ENCODE data around the gene CACNA1I. TPM values are rescaled to one million over a fixed set of nuclear protein-coding genes. Genes with fewer than 3 reads are reported as not detected.

CACNA1I gene
- total RNA-seq, 2 experiments from 2014 or later: 8.4 to 9.3 TPM

- ChIA-PET POLR2A (no interaction called here), CTCF (no interaction called here)
- Mint-ChIP-seq H3K4me3 (no peak overlapping the region), H3K27ac (peak overlapping the region; percentile 19), H3K4me1 (peaks cover 21% of the 10 kb centered on the region), H3K27me3 (peaks cover 17% of the 10 kb centered on the region), H3K9me3 (peaks cover 4% of the 10 kb centered on the region), H3K36me3 (ENCODE audit: low read depth) (peaks cover 3% of the 10 kb centered on the region)
- no peak for DNase-seq
These were observed 26.0 kb downstream of the CACNA1I start for GRCh38 chr22:39596601-39597000.

- Mint-ChIP-seq H3K9me3 (peaks cover 9% of the 10 kb centered on the region), H3K27ac (no peak overlapping the region), H3K36me3 (ENCODE audit: low read depth) (peaks cover 8% of the 10 kb centered on the region), H3K4me3 (no peak overlapping the region), H3K4me1 (peaks cover 26% of the 10 kb centered on the region), H3K27me3 (peaks cover 18% of the 10 kb centered on the region)
- CTCF ChIA-PET: no interaction called here
- no peak for DNase-seq
- POLR2A ChIA-PET: no interaction called here
These were observed 26.8 kb downstream of the CACNA1I start for GRCh38 chr22:39597236-39597869.

- ChIA-PET POLR2A (no interaction called here), CTCF (no interaction called here)
- peaks cover 14% of the 10 kb centered on the region for H3K36me3 Mint-ChIP-seq (ENCODE audit: low read depth)
- peaks cover 14% of the 10 kb centered on the region for H3K9me3 Mint-ChIP-seq
- peaks cover 35% of the 10 kb centered on the region for H3K4me1 Mint-ChIP-seq
- H3K27me3 Mint-ChIP-seq: peaks cover 19% of the 10 kb centered on the region
- no peak overlapping the region for H3K27ac Mint-ChIP-seq
- no peak overlapping the region for H3K4me3 Mint-ChIP-seq
- peak; percentile 75 for DNase-seq
These were observed 27.7 kb downstream of the CACNA1I start for GRCh38 chr22:39598017-39598965.

GRCh38 chr22:39600491-39601179 is 30.1 kb downstream of the CACNA1I start:
- POLR2A ChIA-PET: no interaction called here
- CTCF ChIA-PET: no interaction called here

GRCh38 chr22:39601180-39601535 is 30.6 kb downstream of the CACNA1I start:
- no peak for DNase-seq
- CTCF ChIA-PET: no interaction called here
- Mint-ChIP-seq H3K4me1 (peaks cover 34% of the 10 kb centered on the region), H3K27me3 (peaks cover 19% of the 10 kb centered on the region), H3K9me3 (peaks cover 17% of the 10 kb centered on the region), H3K36me3 (ENCODE audit: low read depth) (peaks cover 21% of the 10 kb centered on the region), H3K4me3 (no peak overlapping the region), H3K27ac (peak overlapping the region; percentile 81)
- POLR2A ChIA-PET: no interaction called here

More at GRCh38 chr22:39600491-39601179, 30.1 kb downstream of the CACNA1I start:
- H3K9me3 Mint-ChIP-seq: peaks cover 17% of the 10 kb centered on the region
- H3K27ac Mint-ChIP-seq: peak overlapping the region; percentile 41
- H3K4me1 Mint-ChIP-seq: peaks cover 37% of the 10 kb centered on the region
- H3K27me3 Mint-ChIP-seq: peaks cover 21% of the 10 kb centered on the region
- H3K36me3 Mint-ChIP-seq (ENCODE audit: low read depth): peaks cover 21% of the 10 kb centered on the region
- H3K4me3 Mint-ChIP-seq: no peak overlapping the region
- DNase-seq: no peak

- Mint-ChIP-seq H3K9me3 (peaks cover 17% of the 10 kb centered on the region), H3K27me3 (peaks cover 12% of the 10 kb centered on the region), H3K4me1 (peaks cover 29% of the 10 kb centered on the region), H3K27ac (no peak overlapping the region), H3K4me3 (no peak overlapping the region), H3K36me3 (ENCODE audit: low read depth) (peaks cover 21% of the 10 kb centered on the region)
- no peak for DNase-seq
- ChIA-PET POLR2A (no interaction called here), CTCF (no interaction called here)
These were observed 32.8 kb downstream of the CACNA1I start for GRCh38 chr22:39603345-39603744.

- H3K4me3 Mint-ChIP-seq: no peak overlapping the region
- H3K4me1 Mint-ChIP-seq: peaks cover 17% of the 10 kb centered on the region
- H3K27me3 Mint-ChIP-seq: peaks cover 15% of the 10 kb centered on the region
- POLR2A ChIA-PET: no interaction called here
- H3K9me3 Mint-ChIP-seq: peaks cover 10% of the 10 kb centered on the region
- CTCF ChIA-PET: no interaction called here
- no peak overlapping the region for H3K27ac Mint-ChIP-seq
- H3K36me3 Mint-ChIP-seq (ENCODE audit: low read depth): peaks cover 6% of the 10 kb centered on the region
- DNase-seq: no peak
These were observed 39.7 kb downstream of the CACNA1I start for GRCh38 chr22:39610246-39610645.

GRCh38 chr22:39610766-39611165 is 40.2 kb downstream of the CACNA1I start:
- Mint-ChIP-seq H3K4me1 (peaks cover 17% of the 10 kb centered on the region), H3K36me3 (ENCODE audit: low read depth) (peaks cover 6% of the 10 kb centered on the region), H3K9me3 (peaks cover 10% of the 10 kb centered on the region), H3K27me3 (peaks cover 16% of the 10 kb centered on the region), H3K27ac (no peak overlapping the region), H3K4me3 (no peak overlapping the region)
- no peak for DNase-seq
- ChIA-PET CTCF (no interaction called here), POLR2A (no interaction called here)

- H3K9me3 Mint-ChIP-seq: peaks cover 10% of the 10 kb centered on the region
- H3K27ac Mint-ChIP-seq: no peak overlapping the region
- ChIA-PET CTCF (interaction anchor here (0.5 kb wide), 1 partner anchor 367 kb away, joined by 3 read pairs; no protein-coding TSS in a partner anchor), POLR2A (no interaction called here)
- peaks cover 6% of the 10 kb centered on the region for H3K36me3 Mint-ChIP-seq (ENCODE audit: low read depth)
- no peak for DNase-seq
- peaks cover 18% of the 10 kb centered on the region for H3K27me3 Mint-ChIP-seq
- no peak overlapping the region for H3K4me3 Mint-ChIP-seq
- H3K4me1 Mint-ChIP-seq: peaks cover 17% of the 10 kb centered on the region
These were observed 40.8 kb downstream of the CACNA1I start for GRCh38 chr22:39611360-39611759.

- Mint-ChIP-seq H3K4me3 (peak overlapping the region; percentile 7), H3K36me3 (ENCODE audit: low read depth) (peaks cover 6% of the 10 kb centered on the region)
These were observed 42.4 kb downstream of the CACNA1I start for GRCh38 chr22:39612811-39613548.

GRCh38 chr22:39613549-39613921 is 43.0 kb downstream of the CACNA1I start:
- Mint-ChIP-seq H3K9me3 (peaks cover 10% of the 10 kb centered on the region), H3K36me3 (ENCODE audit: low read depth) (peaks cover 6% of the 10 kb centered on the region), H3K27me3 (peaks cover 21% of the 10 kb centered on the region), H3K4me1 (peaks cover 23% of the 10 kb centered on the region), H3K27ac (peak overlapping the region; percentile 52), H3K4me3 (no peak overlapping the region)
- ChIA-PET CTCF (interaction anchor here (0.6 to 1.6 kb wide), 4 partner anchors 9 to 46 kb away, joined by 3 to 7 read pairs (median 5); no protein-coding TSS in a partner anchor), POLR2A (no interaction called here)
- no peak for DNase-seq

More at GRCh38 chr22:39612811-39613548, 42.4 kb downstream of the CACNA1I start:
- DNase-seq: peak; percentile 22
- Mint-ChIP-seq H3K27ac (peak overlapping the region; percentile 81), H3K4me1 (peaks cover 20% of the 10 kb centered on the region), H3K27me3 (peaks cover 18% of the 10 kb centered on the region), H3K9me3 (peaks cover 10% of the 10 kb centered on the region)
- CTCF ChIA-PET: interaction anchor here (0.6 to 1.6 kb wide), 4 partner anchors 9 to 46 kb away, joined by 3 to 7 read pairs (median 5); no protein-coding TSS in a partner anchor
- POLR2A ChIA-PET: interaction anchor here (0.7 kb wide), 1 partner anchor 411 kb away, joined by 9 read pairs; no protein-coding TSS in a partner anchor

- ChIA-PET POLR2A (no interaction called here), CTCF (no interaction called here)
- Mint-ChIP-seq H3K27me3 (peaks cover 18% of the 10 kb centered on the region), H3K36me3 (ENCODE audit: low read depth) (peaks cover 6% of the 10 kb centered on the region), H3K4me1 (peaks cover 23% of the 10 kb centered on the region), H3K9me3 (peaks cover 10% of the 10 kb centered on the region), H3K27ac (no peak overlapping the region), H3K4me3 (no peak overlapping the region)
- DNase-seq: no peak
These were observed 43.9 kb downstream of the CACNA1I start for GRCh38 chr22:39614442-39614841.
